GM19099 (cell line): Measurements from ENCODE around the gene EHHADH.

Source experiments
- POLR2A ChIP-seq: IDR thresholded peaks from 3 replicates; pipeline ENCODE4 v1.6.1; 2011; ENCODE audit warnings: low read depth; ENCODE audit not compliant: insufficient read length; ENCODE audit errors: extremely low read depth

The EHHADH gene

GRCh38 chr3:185212086-185212485 is 41.8 kb downstream of the EHHADH start:
- no peak for TF ChIP-seq POLR2A

GRCh38 chr3:185210621-185211142 is 43.2 kb downstream of the EHHADH start:
- TF ChIP-seq POLR2A: no peak

DNA sequence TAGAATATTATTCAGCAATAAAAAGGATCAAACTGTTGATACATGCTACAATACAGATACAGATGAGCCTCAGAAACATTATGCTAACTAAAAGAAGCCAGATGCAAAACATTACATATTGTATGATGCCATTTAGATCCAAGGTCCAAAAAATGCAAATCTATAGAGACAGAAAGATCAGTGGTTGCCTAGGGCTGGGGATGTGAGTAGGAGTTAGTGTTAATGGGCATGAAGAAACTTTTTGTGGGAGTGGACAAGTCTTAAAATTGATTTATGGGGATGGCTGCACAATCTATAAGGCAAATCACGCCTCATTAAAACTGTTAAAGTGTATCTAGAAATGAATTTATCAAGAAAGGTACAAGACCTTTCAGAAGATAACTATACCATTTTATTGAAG is 45.0 kb downstream of the EHHADH start:
- no peak for TF ChIP-seq POLR2A

DNA sequence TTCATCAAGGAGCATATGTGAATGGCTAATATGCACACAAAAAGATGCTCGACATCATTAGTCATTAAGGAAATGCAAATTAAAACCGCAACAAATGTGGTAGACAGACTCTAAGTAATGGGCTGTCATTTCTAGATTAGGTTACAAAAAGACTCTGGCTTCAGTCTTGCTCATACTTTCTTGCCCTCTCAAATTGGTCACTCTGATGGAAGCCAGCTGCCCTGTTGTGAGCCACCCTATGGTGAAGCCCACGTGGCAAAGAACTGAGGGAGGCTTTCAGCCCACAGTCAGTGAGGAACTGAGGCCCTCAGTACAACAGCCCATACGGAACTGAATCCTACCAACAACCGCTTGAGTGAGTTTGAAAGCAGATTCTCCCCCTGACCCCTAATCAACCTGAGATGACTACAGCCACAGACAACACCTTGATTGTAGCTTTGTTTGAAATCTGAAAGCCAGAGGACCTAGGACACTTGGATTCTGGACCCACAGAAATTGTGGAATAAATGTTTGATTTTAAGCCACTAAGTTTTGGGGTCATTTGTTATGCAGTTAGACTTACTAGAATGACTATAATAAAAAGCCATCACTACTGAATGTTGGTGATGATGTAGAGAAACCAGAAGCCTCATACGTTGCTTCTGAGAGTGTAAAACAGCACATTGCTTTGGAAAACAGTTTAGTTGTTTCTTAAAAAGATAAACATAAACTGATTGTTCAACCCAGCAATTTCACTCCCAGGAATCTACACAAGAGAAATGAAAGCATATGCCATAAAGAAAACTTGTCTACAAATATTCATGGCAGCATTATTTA is 45.7 kb downstream of the EHHADH start:
- no peak for TF ChIP-seq POLR2A

DNA sequence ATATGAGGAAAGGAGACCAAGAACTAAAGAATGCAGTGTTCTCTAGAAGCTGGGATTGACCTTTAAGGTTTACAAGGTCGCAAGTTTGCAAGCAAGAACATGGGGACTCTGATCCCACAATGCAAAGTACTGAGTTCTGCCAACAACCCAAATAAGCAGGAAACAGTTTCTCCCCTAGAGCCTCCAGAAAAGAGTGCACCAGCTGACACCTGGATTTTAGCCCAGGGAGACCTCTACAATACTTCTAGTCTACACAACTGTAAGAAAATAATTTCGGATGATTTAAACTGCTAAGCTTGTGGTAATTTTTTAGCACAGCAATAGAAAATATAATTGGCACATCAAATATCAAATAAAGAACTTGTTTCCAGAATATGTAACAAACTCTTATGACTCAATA is 46.4 kb downstream of the EHHADH start:
- TF ChIP-seq POLR2A: no peak

DNA sequence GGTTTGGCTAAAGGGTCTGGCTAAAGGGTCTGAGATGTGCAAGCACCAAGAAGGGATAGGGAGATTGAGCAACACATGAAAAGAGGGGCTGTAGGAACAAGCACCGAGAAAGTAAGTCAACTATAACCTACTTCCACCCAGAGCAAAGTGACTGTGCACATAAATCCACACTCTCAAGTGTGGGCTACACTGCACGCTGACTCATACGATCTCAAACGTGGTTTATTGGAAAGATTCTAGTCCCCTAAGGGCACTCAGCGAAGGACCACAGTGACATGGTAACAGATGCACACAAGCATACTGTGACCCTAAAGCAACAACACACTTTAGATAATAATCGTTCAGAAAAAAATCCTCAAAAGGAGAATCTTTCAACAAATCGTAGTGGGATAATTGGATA is 48.0 kb downstream of the EHHADH start:
- TF ChIP-seq POLR2A: no peak

GRCh38 chr3:185204894-185205293 is 49.0 kb downstream of the EHHADH start:
- TF ChIP-seq POLR2A: no peak

- no peak for TF ChIP-seq POLR2A
These were observed 53.2 kb downstream of the EHHADH start for GRCh38 chr3:185200639-185201038.

- TF ChIP-seq POLR2A: no peak
These were observed 54.2 kb downstream of the EHHADH start for GRCh38 chr3:185199671-185200070.

- TF ChIP-seq POLR2A: no peak
These were observed 54.6 kb downstream of the EHHADH start for GRCh38 chr3:185199206-185199605.

DNA sequence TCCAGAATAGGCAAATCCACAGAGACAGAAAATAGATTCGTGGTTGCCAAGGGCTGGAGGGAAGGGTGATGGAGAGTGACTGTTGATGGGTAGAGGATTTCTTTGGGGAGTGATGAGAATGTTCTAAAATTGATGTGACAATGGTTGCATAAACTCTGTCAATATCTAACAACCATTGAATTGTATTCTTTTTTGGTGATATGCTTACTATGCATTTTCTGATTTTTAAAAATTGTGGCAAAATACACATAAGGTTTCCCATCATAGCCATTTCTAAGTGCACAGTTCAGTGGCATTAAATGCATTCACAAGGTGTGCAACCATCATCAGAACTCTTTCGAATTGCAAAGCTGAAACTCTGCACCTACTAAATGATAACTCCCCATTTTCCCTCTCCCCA is 56.8 kb downstream of the EHHADH start:
- TF ChIP-seq POLR2A: no peak

GRCh38 chr3:185195652-185196051 is 58.2 kb downstream of the EHHADH start:
- TF ChIP-seq POLR2A: no peak

- no peak for TF ChIP-seq POLR2A
These were observed 65.0 kb downstream of the EHHADH start for GRCh38 chr3:185188816-185189215.

GRCh38 chr3:185187391-185187790 is 66.5 kb downstream of the EHHADH start:
- no peak for TF ChIP-seq POLR2A

- no peak for TF ChIP-seq POLR2A
These were observed 77.0 kb downstream of the EHHADH start for GRCh38 chr3:185176750-185177359.

GRCh38 chr3:185175370-185175987 is 78.4 kb downstream of the EHHADH start:
- peak; percentile 28 for TF ChIP-seq POLR2A
